Measurements from ENCODE around the gene ZNF543.

The ZNF543 gene

DNA sequence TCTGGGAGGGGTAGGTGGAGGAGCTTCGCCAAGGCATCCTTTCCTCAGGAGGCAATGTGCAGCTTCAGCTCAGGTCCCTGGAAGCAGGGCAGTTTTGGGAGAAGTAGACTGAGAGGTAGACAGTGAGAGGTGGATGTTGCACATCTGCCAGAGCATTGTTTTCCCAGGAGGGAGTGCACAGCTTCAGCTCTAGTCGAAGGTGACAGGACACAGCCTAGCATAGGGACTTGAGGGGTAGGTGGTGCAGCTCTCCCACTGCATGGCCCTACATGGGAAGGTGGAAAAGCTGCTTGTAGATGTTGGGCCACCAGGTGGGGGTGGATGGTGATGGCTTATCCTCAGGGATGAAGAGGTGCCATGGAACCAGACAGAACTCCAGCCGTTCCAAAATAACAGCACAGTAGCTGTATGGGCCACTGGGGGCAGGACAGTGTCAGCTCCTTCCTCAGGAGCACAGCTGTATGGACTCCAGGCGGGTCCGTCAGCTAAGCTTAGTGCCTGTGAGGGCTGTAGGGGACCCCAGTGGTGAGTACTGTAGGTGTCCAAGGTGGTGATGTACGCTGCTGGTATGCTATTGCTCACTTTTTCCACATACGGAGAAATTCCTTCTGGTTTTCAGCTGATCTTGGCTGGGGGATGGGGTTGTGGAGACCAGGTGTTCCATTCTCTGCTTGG, 17.4 kb upstream of the ZNF543 start:
- no peak overlapping the region for H3K27ac ChIP-seq
- H3K27me3 ChIP-seq (ENCODE audit: control insufficient read depth, insufficient read depth, low read length) = no peaks in the 10 kb centered on the region

DNA sequence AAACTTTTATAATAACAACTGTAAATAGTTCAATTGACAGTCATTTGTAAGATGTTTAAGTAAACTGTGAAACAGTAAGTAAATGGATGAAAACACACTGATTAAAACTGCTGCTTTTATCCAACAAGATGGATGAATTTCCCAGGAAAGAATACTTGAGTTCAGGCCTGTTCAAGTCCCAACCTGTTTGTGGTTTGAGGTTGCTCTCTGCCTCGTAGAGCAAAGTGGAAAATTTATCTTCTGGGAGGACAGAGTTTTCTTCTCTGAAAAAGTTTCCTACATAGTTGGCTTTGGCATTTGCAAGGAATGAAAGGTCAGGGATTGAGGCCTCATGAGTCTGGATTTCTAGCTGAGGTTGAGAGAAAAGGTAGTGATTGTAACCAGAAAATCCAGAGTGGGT, 15.2 kb upstream of the ZNF543 start:
- no peaks in the 10 kb centered on the region for H3K36me3 ChIP-seq (ENCODE audit: control insufficient read depth, insufficient read depth, low read length)
- no peaks in the 10 kb centered on the region for H3K27me3 ChIP-seq (ENCODE audit: control insufficient read depth, insufficient read depth, low read length)
- H2AFZ ChIP-seq = no peak overlapping the region
- no peak overlapping the region for H3K9ac ChIP-seq
- peaks cover 13% of the 10 kb centered on the region for H3K4me1 ChIP-seq
- TF ChIP-seq, protein P1, sequence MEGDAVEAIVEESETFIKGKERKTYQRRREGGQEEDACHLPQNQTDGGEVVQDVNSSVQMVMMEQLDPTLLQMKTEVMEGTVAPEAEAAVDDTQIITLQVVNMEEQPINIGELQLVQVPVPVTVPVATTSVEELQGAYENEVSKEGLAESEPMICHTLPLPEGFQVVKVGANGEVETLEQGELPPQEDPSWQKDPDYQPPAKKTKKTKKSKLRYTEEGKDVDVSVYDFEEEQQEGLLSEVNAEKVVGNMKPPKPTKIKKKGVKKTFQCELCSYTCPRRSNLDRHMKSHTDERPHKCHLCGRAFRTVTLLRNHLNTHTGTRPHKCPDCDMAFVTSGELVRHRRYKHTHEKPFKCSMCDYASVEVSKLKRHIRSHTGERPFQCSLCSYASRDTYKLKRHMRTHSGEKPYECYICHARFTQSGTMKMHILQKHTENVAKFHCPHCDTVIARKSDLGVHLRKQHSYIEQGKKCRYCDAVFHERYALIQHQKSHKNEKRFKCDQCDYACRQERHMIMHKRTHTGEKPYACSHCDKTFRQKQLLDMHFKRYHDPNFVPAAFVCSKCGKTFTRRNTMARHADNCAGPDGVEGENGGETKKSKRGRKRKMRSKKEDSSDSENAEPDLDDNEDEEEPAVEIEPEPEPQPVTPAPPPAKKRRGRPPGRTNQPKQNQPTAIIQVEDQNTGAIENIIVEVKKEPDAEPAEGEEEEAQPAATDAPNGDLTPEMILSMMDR (IDR thresholded peaks at IDR 0.05) = no peak
- peaks cover 20% of the 10 kb centered on the region for H3K79me2 ChIP-seq
- no peak overlapping the region for H3K4me3 ChIP-seq (ENCODE audit: low read depth, low read length)
- H3K9me3 ChIP-seq (ENCODE audit: control insufficient read depth, low read length) = no peaks in the 10 kb centered on the region
- no peak overlapping the region for H3K27ac ChIP-seq
- H3K4me2 ChIP-seq (ENCODE audit: low read length) = no peak overlapping the region

More for the DNA sequence above, 17.4 kb upstream of the ZNF543 start:
- no peaks in the 10 kb centered on the region for H3K36me3 ChIP-seq (ENCODE audit: control insufficient read depth, insufficient read depth, low read length)
- no peak overlapping the region for H3K4me2 ChIP-seq (ENCODE audit: low read length)
- H2AFZ ChIP-seq = no peak overlapping the region
- H3K9me3 ChIP-seq (ENCODE audit: control insufficient read depth, low read length) = no peaks in the 10 kb centered on the region
- no peak overlapping the region for H3K4me3 ChIP-seq (ENCODE audit: low read depth, low read length)
- H3K79me2 ChIP-seq = peaks cover 21% of the 10 kb centered on the region
- no peak overlapping the region for H3K9ac ChIP-seq
- TF ChIP-seq, protein P1 (IDR thresholded peaks at IDR 0.05) = no peak
- peaks cover 13% of the 10 kb centered on the region for H3K4me1 ChIP-seq

DNA sequence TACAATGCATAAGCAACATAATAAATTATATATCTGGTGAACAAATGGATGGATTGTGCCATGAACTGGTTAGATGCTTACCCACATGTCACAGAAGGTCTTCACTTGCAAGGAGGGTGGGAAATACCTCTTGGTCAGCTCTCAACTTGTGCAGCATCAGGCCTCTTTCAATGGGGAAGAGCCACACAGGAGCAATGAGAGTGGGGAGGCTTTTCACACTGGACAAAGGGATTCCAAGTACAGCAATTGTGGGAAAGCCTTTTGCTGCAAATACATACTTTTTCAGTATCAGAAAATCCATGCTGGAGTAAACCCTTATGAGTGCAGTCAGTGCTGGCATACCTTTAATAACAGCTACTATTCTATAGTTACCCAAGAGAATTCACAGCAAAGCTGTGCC, 11.8 kb upstream of the ZNF543 start:
- Histone ChIP-seq H3K9me3 (ENCODE audit: control insufficient read depth, low read length) (no peaks in the 10 kb centered on the region), H3K27me3 (ENCODE audit: control insufficient read depth, insufficient read depth, low read length) (no peaks in the 10 kb centered on the region), H3K9ac (no peak overlapping the region), H3K4me1 (no peaks in the 10 kb centered on the region), H2AFZ (no peak overlapping the region), H3K4me2 (ENCODE audit: low read length) (no peak overlapping the region), H3K79me2 (peaks cover 11% of the 10 kb centered on the region), H3K4me3 (ENCODE audit: low read depth, low read length) (no peak overlapping the region), H3K27ac (no peak overlapping the region), H3K36me3 (ENCODE audit: control insufficient read depth, insufficient read depth, low read length) (no peaks in the 10 kb centered on the region)
- TF ChIP-seq, protein P1 (IDR thresholded peaks at IDR 0.05) = no peak

DNA sequence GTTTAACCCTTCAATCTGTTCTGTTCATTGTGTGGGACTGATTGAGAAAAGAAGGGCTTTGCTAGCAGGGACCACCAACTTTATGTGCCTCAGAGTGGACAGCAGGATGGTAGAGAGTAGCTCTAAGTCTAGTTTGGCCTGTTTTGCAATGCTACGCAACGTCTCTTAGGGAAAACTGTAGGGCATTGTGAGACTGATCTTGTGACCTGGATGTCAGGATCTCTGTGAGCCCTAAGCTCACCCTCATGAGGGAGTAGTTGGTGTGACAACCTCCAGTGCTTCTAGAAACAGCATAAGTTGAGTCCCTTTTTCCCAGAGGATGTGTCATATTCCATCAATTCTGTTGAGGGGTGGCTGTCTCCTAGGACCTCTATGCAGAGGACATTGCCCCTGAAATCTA, 9.5 kb upstream of the ZNF543 start:
- no peak overlapping the region for H3K4me2 ChIP-seq (ENCODE audit: low read length)
- TF ChIP-seq, protein P1 (IDR thresholded peaks at IDR 0.05) = no peak

DNA sequence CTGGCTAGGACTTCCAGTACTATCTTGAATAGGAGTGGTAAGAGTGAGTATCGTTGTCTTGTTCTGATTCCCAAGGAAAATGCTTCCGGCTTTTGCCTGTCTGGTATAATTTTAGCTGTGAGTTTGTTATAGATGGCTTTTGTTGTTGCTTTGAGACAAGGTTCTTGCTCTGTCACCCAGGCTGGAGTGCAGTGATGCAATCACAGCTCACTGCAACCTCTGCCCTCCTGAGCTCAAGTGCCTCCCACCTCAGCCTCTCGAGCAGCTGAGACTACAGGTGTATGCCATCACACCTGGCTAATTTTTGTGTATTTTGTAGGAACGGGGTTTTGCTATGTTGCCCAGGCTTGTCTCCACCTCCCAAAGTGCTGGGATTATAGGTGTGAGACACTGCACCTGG, 6.1 kb upstream of the ZNF543 start:
- Histone ChIP-seq H3K36me3 (ENCODE audit: control insufficient read depth, insufficient read depth, low read length) (no peaks in the 10 kb centered on the region), H3K4me3 (ENCODE audit: low read depth, low read length) (no peak overlapping the region), H3K4me2 (ENCODE audit: low read length) (no peak overlapping the region), H3K9ac (no peak overlapping the region), H3K9me3 (ENCODE audit: control insufficient read depth, low read length) (no peaks in the 10 kb centered on the region), H2AFZ (no peak overlapping the region), H3K4me1 (no peaks in the 10 kb centered on the region), H3K79me2 (peaks cover 11% of the 10 kb centered on the region), H3K27ac (no peak overlapping the region), H3K27me3 (ENCODE audit: control insufficient read depth, insufficient read depth, low read length) (no peaks in the 10 kb centered on the region)
- TF ChIP-seq, protein P1 (IDR thresholded peaks at IDR 0.05) = no peak

More for the DNA sequence above, 9.5 kb upstream of the ZNF543 start:
- Histone ChIP-seq H3K9ac (no peak overlapping the region), H3K27ac (no peak overlapping the region), H3K4me3 (ENCODE audit: low read depth, low read length) (no peak overlapping the region), H3K9me3 (ENCODE audit: control insufficient read depth, low read length) (no peaks in the 10 kb centered on the region), H3K36me3 (ENCODE audit: control insufficient read depth, insufficient read depth, low read length) (no peaks in the 10 kb centered on the region), H3K4me1 (no peaks in the 10 kb centered on the region), H3K79me2 (peaks cover 11% of the 10 kb centered on the region), H3K27me3 (ENCODE audit: control insufficient read depth, insufficient read depth, low read length) (no peaks in the 10 kb centered on the region), H2AFZ (no peak overlapping the region)

All from parathyroid adenoma (tissue), 2 donors.